ENCODE data around the gene BBX.
"Not testable (repeated sequence)": the region's sequence is repeated elsewhere in the genome, so short reads cannot be mapped to it uniquely, and the experiment has no call there.

The BBX gene

DNA sequence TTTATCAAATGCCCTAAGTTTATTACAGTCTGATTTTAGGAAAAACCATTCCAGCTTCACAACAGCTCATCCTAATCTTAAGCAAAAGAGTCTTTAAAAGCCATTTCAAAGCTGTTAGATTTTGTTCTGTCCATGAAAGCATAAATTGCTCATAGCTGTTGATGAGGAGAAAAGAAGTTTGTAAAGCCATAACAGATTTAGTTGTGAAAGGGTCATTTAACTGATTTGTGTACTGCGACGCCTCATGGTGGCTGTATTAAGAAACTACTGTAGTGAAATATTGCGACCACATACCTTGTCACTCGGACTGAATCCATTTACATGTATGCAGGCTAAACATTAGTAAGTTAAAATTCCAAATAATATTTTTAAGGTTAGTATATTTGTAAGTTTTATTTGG lies 20.9 kb downstream of the BBX start:
- DNase-seq (ENCODE audit: low read depth): no peak

DNA sequence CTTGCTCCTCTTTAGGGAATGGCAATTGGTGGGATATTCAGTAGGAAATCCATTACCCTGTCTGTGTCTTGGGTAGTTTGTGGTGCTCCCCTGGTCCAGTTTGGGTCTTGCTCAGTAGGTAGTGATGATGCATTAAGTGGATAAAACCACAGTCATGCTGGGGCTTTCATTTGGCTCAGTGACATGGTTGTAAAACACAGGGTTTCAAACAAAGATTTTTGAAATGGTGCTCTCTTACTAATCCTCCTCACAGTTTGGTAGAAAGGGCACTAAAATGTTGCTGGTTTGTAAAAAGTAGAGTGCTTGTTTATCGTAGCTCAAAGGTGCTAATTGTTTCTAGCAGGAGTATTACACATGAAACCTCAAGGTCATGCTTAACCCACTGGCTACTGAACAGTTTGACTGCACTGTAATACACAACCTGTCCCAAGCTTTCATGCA lies 22.9 kb downstream of the BBX start:
- no peak for DNase-seq (ENCODE audit: low read depth)

DNA sequence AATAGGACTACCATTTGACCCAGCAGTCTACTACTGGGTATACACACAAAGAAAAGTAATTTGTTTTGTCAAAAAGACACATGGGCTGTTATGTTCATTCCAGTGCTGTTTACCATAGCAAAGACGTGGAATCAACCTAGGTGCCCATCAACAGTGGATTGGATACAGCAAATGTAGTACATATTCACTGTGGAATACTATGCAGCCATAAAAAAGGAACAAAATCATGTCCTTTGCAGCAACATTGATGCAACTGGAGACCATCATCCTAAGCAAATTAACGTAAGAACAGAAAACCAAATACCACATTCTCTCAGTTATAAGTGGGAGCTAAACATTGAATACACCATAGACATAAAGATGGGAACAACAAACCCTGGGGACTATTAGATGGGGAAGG lies 25.8 kb downstream of the BBX start:
- no peak for DNase-seq (ENCODE audit: low read depth)

DNA sequence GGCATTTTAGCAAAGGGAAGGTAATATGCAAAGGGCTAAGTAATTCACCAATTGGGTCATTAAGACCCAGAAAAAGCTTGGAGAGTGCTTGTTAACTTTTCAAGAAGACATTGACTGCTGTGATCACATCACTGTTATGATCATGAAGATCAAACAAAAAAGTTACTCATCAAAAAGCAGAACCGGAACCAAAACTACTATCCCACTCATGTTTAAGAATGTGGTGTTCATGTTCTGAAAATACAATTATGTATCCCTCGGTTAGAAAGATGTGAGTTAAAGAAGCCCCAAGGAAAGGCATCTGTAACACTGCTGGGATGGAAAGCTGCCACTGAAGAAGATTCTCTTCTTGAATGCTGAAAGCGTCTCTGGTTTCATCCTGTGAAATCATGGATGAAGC lies 32.6 kb downstream of the BBX start:
- DNase-seq (ENCODE audit: low read depth): no peak

DNA sequence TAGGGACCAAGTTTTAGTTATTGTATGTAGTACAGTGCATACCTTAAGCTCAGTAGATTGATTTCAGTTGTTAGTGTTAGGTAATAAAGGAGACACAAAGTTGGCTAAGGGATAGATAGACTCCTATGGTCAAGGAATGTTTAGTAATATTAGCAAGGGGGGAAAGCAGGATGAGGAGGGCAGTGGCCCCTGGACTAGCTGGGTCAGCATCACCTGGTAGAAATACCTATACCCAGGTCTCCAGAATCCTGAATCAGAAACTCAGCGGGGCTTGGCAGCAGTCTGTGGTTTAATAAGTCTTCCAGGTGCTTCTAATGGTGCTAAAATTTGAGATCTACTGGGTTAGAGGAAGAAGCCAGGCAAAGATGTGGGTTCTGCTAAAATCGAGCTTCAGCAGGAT lies 35.0 kb downstream of the BBX start:
- no peak for DNase-seq (ENCODE audit: low read depth)

DNA sequence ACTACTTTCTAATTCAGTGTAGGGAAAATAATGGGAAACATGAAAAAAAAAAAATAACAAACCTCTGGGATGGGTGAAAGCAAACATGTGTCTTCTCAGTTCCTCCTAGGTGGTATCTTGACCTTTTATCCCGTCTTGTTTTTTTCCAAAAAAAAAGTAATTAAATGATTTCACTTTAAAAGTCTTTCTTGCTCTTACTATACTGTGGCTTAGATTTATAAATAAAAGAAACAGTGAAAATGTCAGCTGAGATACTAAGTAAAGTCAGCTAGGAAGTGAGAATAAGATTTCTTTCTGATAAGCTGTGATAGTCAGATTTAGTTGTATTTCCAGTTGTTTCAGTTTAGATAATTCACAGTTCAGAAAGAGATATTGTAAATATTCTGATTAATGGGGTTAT lies 37.4 kb downstream of the BBX start:
- no peak for DNase-seq (ENCODE audit: low read depth)

DNA sequence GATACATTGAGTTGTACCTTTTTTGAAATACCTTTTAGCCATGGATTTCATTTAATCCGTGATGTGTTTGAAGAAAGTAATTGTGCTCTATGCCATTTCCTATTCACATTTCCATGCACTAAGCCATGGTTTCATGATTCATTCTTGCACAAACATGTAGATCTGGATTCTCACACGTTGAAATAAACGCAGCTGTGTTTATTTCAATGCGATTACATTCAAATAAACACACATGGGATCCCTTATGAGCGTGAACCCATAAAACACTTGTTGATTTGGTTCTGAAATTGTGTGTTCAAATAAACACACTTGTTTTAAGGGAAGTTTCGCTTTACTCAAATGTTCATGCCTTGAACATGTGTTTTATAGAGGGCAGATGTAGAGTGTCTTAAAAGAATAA lies 39.2 kb downstream of the BBX start:
- no peak for DNase-seq (ENCODE audit: low read depth)

DNA sequence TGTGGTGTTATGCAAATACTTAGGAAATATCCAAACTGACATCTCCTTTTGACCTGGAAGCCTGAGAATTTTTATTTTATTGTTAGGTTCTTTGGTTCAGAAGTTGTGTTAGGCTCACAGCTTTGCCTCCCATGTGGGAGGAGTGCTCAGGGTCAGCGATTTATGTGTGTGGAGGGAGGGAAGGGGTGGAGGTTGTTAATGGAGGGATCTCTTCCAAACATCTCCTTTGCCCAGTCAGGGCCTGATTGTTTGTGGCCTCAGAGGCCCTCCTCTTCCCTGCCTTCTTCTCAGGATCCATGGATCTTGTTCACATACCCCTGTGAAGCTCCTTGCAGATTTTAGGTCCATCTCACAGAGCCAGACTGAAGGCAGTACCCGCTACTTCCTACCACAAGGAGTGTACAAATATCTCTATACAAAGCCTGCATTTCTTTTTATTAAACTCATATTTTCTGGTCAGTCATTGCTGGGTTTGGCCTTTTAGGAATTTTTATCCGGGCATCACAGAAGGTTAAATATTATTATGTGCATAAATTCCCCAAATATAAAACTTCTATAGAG lies 40.3 kb downstream of the BBX start:
- DNase-seq (ENCODE audit: low read depth): no peak

DNA sequence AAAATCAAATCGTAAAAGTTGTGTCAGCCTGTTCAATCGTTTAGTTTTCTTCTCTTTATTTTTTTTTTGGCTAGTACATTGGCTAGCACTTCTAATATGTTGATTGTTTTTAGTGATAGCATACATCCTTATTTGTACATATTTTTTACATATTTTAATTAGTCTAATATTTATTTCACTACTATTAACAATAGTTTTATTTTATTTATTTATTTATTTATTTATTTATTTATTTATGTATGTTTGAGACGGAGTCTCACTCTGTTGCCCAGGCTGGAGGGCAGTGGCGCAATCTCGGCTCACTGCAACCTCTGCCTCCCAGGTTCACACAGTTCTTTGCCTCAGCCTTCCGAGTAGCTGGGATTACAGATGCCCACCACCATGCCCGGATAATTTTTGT lies 42.5 kb downstream of the BBX start:
- not testable (repeated sequence) for DNase-seq (ENCODE audit: low read depth)

DNA sequence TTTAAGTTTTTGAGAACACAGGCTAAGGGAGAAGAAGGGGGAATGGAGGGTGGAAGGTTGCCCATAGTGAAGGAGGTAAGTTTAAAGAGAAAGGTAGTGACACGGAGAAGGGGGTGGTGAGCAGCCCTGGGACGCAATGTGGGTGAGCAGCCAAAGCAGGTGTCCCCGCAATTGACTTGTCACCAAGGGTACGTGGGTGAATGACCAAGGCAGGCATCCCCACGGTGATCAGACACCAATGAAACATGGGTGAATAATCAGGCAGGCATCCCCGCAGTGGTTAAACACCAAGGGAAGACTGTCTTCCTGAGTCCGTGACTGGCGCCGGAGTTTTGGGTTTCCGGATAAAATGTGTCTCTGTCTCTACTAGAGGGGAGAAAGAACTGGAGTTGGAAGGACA lies 48.3 kb downstream of the BBX start:
- not testable (repeated sequence) for DNase-seq (ENCODE audit: low read depth)

DNA sequence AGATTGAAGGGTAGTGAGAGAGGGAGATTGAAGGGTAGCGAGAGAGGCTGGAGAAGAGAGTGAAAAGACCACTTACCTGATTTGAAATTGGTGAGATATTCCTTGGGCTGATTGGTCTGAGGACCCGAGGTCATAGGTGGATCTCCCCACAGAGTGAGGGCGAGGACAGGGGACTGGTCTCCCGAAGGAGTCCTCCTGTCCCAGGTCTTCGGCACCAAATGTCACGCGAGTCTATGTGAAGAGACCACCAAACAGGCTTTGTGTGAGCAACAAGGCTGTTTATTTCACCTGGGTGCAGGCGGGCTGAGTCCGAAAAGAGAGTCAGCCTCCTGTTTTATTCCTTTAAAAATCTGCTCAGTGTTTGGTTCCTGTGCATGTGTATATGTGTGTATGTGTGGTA lies 48.7 kb downstream of the BBX start:
- DNase-seq (ENCODE audit: low read depth): not testable (repeated sequence)

DNA sequence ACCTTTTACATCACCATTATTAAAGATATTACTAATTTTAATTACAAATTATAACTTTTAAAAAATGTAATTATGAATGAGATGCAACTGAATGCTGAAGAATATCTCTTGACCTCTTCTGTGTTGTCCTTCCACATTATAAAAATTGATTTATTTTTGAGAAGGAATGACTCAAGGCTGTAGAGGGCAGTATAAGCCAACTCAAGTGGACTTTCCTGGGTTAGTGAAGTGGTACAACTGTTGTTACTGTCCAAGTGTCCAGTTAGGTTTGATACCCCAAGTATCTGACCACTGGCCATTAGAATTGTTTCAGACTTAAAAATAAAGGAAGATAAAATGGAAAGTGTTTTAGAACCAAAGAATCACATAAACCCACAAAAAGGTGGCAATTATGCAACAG lies 51.9 kb downstream of the BBX start:
- DNase-seq (ENCODE audit: low read depth): no peak

DNA sequence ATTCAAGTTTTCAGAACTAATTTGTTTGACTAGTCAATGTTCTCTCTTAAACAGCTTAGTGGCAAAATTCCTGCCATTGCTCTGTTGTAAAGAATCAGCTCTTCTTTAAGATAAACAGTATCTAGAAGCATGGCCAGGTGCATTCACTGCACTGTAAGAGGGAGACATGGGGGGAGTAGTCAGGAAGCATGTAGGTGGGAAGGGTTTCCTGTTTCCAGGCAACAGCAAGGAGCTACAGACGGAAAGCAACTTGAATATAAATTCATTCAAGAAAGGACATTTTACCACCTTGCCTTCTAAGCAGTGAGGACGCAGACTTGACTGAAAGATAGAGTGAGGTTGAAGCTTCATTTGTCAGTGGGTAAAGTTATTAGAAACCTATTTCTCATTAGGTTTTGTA lies 55.3 kb downstream of the BBX start:
- no peak for DNase-seq (ENCODE audit: low read depth)

DNA sequence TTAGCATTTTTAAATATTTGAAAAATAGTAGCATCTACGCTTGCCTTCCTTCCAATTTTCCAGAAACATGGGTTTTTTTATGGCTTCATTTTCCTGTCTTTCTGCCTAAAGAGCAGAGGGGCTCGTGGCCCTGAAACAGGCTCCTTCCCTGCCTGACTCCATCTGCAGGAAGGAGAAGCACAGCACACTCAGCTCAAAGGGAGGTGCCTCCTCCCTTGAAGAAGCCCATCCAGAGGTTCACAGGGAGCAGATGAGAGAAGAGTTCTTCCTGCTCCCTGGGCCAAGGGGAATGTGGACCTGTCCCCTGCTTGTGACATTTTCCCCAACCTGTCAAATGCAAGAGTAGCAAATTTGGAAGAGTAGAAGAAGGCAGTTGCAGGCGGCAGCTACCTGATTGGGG lies 55.8 kb downstream of the BBX start:
- DNase-seq (ENCODE audit: low read depth): no peak

DNA sequence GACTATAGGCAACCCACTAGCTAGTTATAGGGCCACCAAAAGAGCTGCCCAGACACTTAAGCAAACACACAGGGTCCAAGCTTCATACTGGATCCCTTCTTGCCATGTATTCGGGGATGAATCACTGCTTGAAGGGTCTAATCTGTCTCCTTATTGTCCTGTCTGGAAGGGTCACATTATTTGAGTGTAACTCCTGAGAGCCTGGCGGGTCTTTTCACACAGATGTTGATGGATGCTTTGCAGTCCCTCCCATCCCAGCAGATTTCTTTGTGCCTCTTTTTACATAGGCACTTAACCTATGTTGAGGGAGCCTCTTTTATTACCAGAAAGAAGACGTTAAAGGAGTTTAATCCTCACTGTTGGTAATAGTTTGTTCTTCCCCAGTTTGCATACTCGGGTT lies 56.6 kb downstream of the BBX start:
- no peak for DNase-seq (ENCODE audit: low read depth)

DNA sequence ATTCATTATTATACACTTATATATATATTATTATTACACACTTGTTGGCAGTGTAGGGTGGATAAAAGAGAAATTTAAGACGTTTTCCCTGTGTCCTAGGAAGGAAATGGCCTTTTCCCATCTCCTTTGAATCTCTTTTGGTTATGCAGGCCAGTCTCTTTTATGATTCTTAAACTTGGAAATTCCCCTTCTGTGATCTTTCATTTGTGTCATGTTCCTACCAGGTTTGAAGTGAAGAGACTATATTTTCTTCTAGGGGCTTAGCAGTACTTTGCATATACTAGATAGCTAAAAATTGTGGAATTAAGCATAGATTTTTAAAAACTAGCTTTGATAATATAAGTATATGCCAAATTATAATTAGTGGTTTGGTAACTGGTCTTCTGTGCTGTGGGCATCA lies 58.5 kb downstream of the BBX start:
- no peak for DNase-seq (ENCODE audit: low read depth)

DNA sequence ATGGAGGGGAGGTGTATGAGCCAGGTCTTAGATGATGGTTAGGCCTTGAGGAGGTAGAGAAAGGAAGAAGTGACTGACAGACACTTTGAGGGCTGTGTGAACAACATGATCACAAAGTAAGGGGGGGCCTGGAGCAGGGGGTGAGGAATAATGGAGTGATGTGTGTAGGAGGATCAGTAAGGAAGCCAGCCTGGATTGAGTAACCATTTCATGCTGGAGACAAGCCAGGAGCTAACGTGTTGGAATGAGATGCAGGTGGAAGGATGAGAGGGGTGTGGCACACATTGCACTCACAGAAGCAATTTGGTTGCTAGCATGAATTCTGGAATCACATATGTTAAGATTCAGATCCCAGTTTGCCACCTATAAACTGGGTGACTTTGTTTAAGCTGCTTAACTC lies 65.5 kb downstream of the BBX start:
- no peak for DNase-seq (ENCODE audit: low read depth)

DNA sequence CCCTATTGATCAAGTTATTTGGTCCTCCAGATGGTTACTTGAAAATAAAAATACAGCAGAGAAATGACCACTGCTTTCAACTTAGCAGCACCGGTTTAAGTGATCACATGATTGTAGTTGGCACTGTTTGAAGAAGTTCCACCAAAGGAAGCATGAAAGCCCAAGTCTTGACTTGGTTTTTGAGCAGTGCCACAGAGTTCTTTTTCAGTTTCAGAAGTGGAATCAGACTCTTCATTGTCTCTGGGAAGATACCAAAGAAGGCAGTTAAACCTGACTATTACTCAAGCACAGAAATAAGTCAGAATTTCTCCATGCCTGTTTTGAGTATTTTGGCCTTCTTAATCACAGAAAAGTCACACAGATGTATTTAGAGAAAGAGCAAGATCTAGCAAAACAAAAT lies 66.7 kb downstream of the BBX start:
- no peak for DNase-seq (ENCODE audit: low read depth)

DNA sequence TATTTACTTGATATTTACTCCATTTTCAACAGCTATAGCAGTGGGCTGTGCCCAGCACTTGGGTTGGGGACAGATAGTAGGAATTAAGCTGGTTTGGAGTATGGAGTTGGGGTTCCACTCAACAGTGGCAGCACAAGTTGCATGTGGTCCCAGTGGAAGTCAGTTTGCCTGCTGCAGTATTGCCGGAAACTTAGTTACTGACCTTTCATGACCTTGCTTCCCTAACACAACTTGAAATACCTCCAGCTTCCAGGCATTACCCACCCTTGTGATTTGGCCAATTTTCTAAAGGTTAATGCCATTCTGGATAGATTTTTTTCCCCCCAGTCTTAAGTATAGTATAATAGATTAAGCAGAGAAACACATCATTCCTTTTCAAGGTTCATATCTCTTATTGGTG lies 68.0 kb downstream of the BBX start:
- DNase-seq (ENCODE audit: low read depth): no peak

DNA sequence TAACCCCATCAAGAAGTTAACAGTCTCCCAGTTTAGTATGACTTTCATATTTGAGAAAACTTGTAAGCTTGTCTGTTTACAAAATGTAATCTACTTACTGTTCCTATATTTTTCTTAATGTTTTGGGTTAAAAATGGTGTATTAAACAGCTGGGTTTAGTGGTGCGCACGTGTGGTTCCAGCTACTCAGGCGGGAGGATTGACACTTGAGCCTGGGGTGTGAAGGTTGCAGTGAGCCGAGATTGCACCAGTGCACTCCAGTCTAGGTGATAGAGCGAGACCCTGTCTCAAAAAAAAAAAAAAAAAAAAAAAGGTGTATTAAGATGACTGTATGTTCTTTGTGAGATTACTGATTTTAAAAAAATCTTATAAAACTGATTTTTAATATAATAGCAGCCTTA lies 69.3 kb downstream of the BBX start:
- DNase-seq (ENCODE audit: low read depth): no peak

DNA sequence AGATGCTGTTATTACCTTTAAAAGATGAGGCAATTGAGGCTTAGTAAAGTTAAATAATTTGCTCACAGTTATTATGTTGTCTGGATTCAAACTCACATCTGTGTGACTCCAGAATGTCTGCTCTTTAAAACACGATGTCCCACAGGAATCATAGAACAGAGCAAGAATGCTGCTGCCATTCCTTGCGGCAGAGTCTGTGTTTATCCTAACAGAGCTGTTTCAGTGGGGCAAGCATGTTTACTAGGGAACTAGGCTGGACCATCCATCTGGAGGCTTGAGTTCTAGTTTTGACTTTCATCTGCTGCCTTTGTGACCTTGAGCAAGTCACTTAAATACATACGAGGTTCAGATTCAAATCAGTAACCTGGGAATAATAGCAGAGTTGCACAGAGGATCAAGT lies 72.1 kb downstream of the BBX start:
- no peak for DNase-seq (ENCODE audit: low read depth)

DNA sequence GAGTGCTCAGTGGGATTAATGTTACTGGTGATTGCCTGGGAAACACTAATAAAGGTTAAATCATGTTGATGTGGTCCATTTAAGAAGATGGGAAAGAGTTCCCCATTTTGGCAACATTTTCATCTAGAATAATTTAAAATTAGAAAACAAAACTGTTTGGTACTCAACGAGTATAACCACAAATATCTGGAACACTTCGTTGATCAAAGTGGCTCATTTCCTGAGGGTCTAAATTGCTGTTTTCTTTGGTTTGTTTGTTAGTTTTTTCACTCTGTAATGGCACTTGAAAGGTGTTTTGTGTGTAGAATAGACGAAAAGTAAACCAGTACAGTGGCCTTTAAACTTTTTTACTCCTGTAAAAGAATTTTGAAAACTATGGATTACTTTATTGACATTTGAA lies 73.9 kb downstream of the BBX start:
- DNase-seq (ENCODE audit: low read depth): no peak

DNA sequence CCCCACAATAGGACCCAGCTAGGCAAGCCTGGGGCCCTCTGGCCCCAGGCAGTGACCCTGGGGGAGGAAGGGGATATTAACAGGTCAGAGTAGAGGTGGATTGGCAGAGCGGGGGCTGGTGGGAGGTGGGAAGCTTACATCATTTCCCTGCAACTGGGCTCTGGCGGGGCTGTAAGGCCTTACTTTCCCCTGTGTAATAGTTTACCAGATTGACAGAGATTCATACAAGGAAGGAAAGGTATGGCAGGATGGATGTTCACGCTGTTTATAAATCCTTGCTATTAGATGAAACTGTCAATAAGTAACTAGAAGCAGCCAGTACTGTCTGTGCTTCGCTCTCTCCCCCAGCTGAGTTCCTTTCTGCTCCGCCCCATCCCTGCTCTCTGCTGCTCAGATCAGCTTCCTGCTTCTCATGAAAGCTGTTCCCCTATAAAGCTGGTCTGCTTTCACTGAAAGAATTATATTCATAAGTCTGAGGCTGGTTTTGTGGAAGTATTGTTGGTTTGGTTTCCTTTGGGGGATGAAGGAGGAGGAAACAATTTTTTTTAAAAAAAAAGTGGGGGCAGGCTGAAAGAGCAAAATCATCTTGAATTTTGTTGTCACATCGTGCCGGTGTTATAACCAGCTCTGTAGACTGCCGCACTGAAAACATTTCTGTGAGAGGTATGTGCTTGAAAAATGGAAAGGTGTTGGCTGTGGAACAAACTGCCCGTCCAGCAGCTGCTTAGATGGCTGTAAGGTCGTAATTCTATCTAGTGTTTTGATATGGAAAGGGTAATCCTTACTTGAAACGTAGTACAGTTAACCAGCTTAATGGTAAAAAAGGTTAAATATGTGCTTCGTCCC lies 76.4 kb downstream of the BBX start:
- peak; percentile 15 for DNase-seq (ENCODE audit: low read depth)

DNA sequence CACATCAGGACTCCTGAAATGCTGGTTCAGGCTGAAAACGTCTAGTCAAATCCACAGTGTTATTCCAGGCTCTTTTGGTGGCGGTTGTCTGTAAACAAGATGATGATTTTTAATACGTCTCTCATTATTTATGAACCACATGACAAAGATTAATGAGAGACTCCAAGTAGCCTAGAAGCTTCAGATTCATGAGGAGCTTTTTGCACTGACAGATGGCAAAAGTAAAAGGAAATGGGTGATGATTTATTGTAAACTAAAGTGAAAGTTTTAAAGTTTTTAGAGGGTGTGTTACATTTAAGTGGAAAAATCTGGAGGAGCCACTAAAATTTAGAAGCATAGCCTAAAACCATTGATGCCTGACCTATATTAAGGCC lies 77.0 kb downstream of the BBX start:
- no peak for DNase-seq (ENCODE audit: low read depth)
